BJ (cell line): ENCODE measurements around the gene HEXIM2. TPM values are rescaled to one million over a fixed set of nuclear protein-coding genes. Genes with fewer than 3 reads are reported as not detected.

Experiments used
- CTCF ChIA-PET: fragments of 350-600 bp; formaldehyde crosslinking; extraction: SDS; loops from one replicate; lab custom pipeline; 2021; ENCODE audit warnings: antibody characterized with exemption, inconsistent platforms; lab: Yijun Ruan, JAX
- POLR2A ChIA-PET: fragments of 300-600 bp; sonication (Branson Sonifier 250); formaldehyde crosslinking; extraction: SDS; loops from one replicate; lab custom pipeline; 2021; ENCODE audit warnings: antibody characterized with exemption; lab: Charles Lee
- DNase-seq: peaks from one replicate; pipeline ENCODE4 v3.0.0-alpha.2; 2011; ENCODE audit warnings: low read depth
- H3K27me3 ChIP-seq: 2 replicates; pipeline ENCODE4 v1.6.0; 2011; ENCODE audit warnings: low read length; ENCODE audit not compliant: control insufficient read depth, insufficient read depth
- H3K36me3 ChIP-seq: 2 replicates; pipeline ENCODE4 v1.5.1; 2011; ENCODE audit warnings: low read length; ENCODE audit not compliant: control insufficient read depth, insufficient read depth
- H3K4me3 ChIP-seq: 2 replicates; pipeline ENCODE4 v1.5.1; 2011; ENCODE audit warnings: low read depth, mild to moderate bottlenecking, control low read depth, low read length
- CTCF ChIP-seq: IDR thresholded peaks from 2 replicates; pipeline ENCODE4 v1.5.1; 2011; ENCODE audit warnings: low read depth, mild to moderate bottlenecking, control low read depth, inconsistent platforms, low read length, moderate library complexity; ENCODE audit not compliant: insufficient read depth
- polyA plus RNA-seq: library from polyadenylated mRNA; depleted of rRNA; stranded (reverse); fragments of >200 nt; gene quantifications from 2 replicates; pipeline ENCODE4 v1.2.3, GENCODE V29; 2011

The HEXIM2 gene
- polyA plus RNA-seq, 1 experiment, result 6.3 TPM

- H3K36me3 ChIP-seq, result peaks cover 21% of the 10 kb centered on the region
- no peaks in the 10 kb centered on the region for H3K27me3 ChIP-seq
- ChIA-PET CTCF (interaction anchor here (0.7 to 4.0 kb wide), 9 partner anchors 10 to 199 kb away, joined by 3 to 19 read pairs (median 7); partner anchors contain the start of genes ACBD4 and PLCD3), POLR2A (no interaction called here)
- TF ChIP-seq CTCF, result no peak
- no peak overlapping the region for H3K4me3 ChIP-seq
- DNase-seq, result no peak
These were observed 43.6 kb upstream of the HEXIM2 start for GRCh38 chr17:45117848-45118646.

- ChIA-PET POLR2A (no interaction called here), CTCF (interaction anchor here (1.0 to 4.0 kb wide), 7 partner anchors 10 to 200 kb away, joined by 3 to 19 read pairs (median 10); partner anchors contain the start of genes ACBD4 and PLCD3)
- Histone ChIP-seq H3K4me3 (no peak overlapping the region), H3K36me3 (peaks cover 20% of the 10 kb centered on the region), H3K27me3 (no peaks in the 10 kb centered on the region)
- DNase-seq, result no peak
- no peak for TF ChIP-seq CTCF
These were observed 43.0 kb upstream of the HEXIM2 start for GRCh38 chr17:45118691-45119090.

GRCh38 chr17:45119964-45120363 is 41.7 kb upstream of the HEXIM2 start:
- Histone ChIP-seq H3K4me3 (no peak overlapping the region), H3K36me3 (peaks cover 19% of the 10 kb centered on the region), H3K27me3 (no peaks in the 10 kb centered on the region)
- POLR2A ChIA-PET, result no interaction called here
- CTCF ChIA-PET, result interaction anchor here (0.7 to 4.0 kb wide), 6 partner anchors 12 to 69 kb away, joined by 3 to 19 read pairs (median 8); partner anchors contain the start of genes ACBD4 and PLCD3
- no peak for TF ChIP-seq CTCF
- DNase-seq, result no peak

GRCh38 chr17:45120558-45120957 is 41.1 kb upstream of the HEXIM2 start:
- DNase-seq, result no peak
- no peak for TF ChIP-seq CTCF
- Histone ChIP-seq H3K4me3 (no peak overlapping the region), H3K27me3 (no peaks in the 10 kb centered on the region), H3K36me3 (peaks cover 17% of the 10 kb centered on the region)
- CTCF ChIA-PET, result interaction anchor here (0.7 to 2.7 kb wide), 6 partner anchors 9 to 70 kb away, joined by 3 to 10 read pairs (median 5); partner anchors contain the start of genes ACBD4 and PLCD3
- POLR2A ChIA-PET, result no interaction called here

- Histone ChIP-seq H3K27me3 (no peaks in the 10 kb centered on the region), H3K36me3 (peaks cover 17% of the 10 kb centered on the region), H3K4me3 (no peak overlapping the region)
- ChIA-PET CTCF (interaction anchor here (0.6 to 2.7 kb wide), 5 partner anchors 9 to 202 kb away, joined by 3 to 10 read pairs (median 5); partner anchors contain the start of genes ACBD4 and PLCD3), POLR2A (no interaction called here)
- no peak for TF ChIP-seq CTCF
- no peak for DNase-seq
These were observed 40.6 kb upstream of the HEXIM2 start for GRCh38 chr17:45121055-45121454.
